Smooth muscle cell (in vitro differentiated cells): Measurements from ENCODE around the gene TEKT1. TPM values are rescaled to one million over a fixed set of nuclear protein-coding genes. Genes with fewer than 3 reads are reported as not detected.

ENCODE experiments used
- DNase-seq: peaks from one replicate; lab custom pipeline; 2025; ENCODE audit not compliant: unreplicated experiment; lab: John Stamatoyannopoulos, UW
- H2AFZ ChIP-seq: fragments of 200-600 bp; sonication (generic); 2 replicates; pipeline ENCODE4 v1.6.0; 2016; ENCODE audit warnings: antibody characterized with exemption, low read depth, mild to moderate bottlenecking
- H3F3A ChIP-seq: fragments of 200-600 bp; sonication (generic); 2 replicates; pipeline ENCODE4 v1.6.0; 2017; ENCODE audit warnings: antibody characterized with exemption, low read depth
- H3K27ac ChIP-seq: fragments of 200-600 bp; sonication (generic); 2 replicates; pipeline ENCODE4 v1.5.1; 2016; ENCODE audit warnings: low read depth, mild to moderate bottlenecking
- H3K27me3 ChIP-seq: fragments of 200-600 bp; sonication (generic); 2 replicates; pipeline ENCODE4 v1.6.1; 2016; ENCODE audit warnings: low read depth, mild to moderate bottlenecking
- H3K36me3 ChIP-seq: fragments of 200-600 bp; sonication (generic); 2 replicates; pipeline ENCODE4 v1.5.1; 2016; ENCODE audit warnings: low read depth
- H3K4me1 ChIP-seq: fragments of 200-600 bp; sonication (generic); 2 replicates; pipeline ENCODE4 v1.5.1; 2016; ENCODE audit warnings: low read depth
- H3K4me2 ChIP-seq: fragments of 200-600 bp; sonication (generic); 2 replicates; pipeline ENCODE4 v1.6.0; 2016; ENCODE audit warnings: mild to moderate bottlenecking
- H3K4me3 ChIP-seq: fragments of 200-600 bp; sonication (generic); 2 replicates; pipeline ENCODE4 v1.5.1; 2016; ENCODE audit warnings: mild to moderate bottlenecking
- H3K79me2 ChIP-seq: fragments of 200-600 bp; sonication (generic); 2 replicates; pipeline ENCODE4 v1.6.0; 2016; ENCODE audit warnings: low read depth, mild to moderate bottlenecking
- H3K9ac ChIP-seq: fragments of 200-600 bp; sonication (generic); 2 replicates; pipeline ENCODE4 v1.6.0; 2016; ENCODE audit warnings: low read depth
- H3K9me3 ChIP-seq: fragments of 200-600 bp; sonication (generic); replicated peaks from 2 replicates; pipeline ENCODE4 v1.5.1; 2016; ENCODE audit warnings: low read depth
- H4K20me1 ChIP-seq: fragments of 200-600 bp; sonication (generic); 2 replicates; pipeline ENCODE4 v1.6.0; 2016; ENCODE audit warnings: low read depth
- WGBS: methylation state at CpG from one replicate; pipeline ENCODE4 v1.1.7; 2016; ENCODE audit warnings: low lambda C conversion rate; 5-methylcytosine and 5-hydroxymethylcytosine counted together
- polyA plus RNA-seq: library from polyadenylated mRNA; unstranded; fragments of >200 nt; fragmentation: Nextera tagmentation; extraction: Ambion mirVana; gene quantifications from 2 replicates; pipeline ENCODE4 v1.2.1, GENCODE V29; 2016
- total RNA-seq: library from RNA; depleted of rRNA; stranded (reverse); fragments of >200 nt; gene quantifications from 2 replicates; pipeline ENCODE4 v1.2.3, GENCODE V29; 2014
- TF ChIP-seq, protein P1 (sequence below): fragments of 200-600 bp; sonication (generic); IDR thresholded peaks from 2 replicates; pipeline ENCODE4 v1.5.1; 2017; ENCODE audit warnings: borderline replicate concordance, mild to moderate bottlenecking, antibody characterized with exemption; ENCODE audit not compliant: insufficient read depth, poor library complexity, severe bottlenecking

The TEKT1 gene
- total and polyA plus RNA-seq, 2 experiments from 2014 or later, result not detected

DNA sequence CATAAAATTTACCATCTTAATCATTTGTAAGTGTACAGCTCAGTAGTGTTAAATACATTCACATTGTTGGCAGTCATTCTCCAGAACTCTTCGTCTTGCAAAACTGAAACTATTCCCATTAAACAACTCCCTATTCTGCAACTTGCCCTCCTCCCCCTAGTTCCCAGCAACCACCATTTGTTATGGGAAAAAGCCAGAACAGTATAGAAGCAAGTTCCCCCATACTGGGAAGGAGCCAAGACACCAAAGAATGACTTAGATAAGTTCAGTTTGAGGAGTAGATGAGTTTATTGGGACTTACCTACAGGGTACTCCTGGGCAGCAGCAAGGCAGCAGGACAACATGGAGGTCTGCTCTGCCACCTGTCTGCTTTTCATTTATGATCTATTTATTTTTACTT is 39.3 kb upstream of the TEKT1 start:
- Histone ChIP-seq H3K9ac (no peak overlapping the region), H3K27me3 (no peaks in the 10 kb centered on the region), H3K4me2 (no peak overlapping the region), H3K36me3 (no peaks in the 10 kb centered on the region), H3K79me2 (no peaks in the 10 kb centered on the region), H3K27ac (no peak overlapping the region), H3K4me3 (no peak overlapping the region), H3K9me3 (no peaks in the 10 kb centered on the region), H4K20me1 (no peaks in the 10 kb centered on the region), H3F3A (no peaks in the 10 kb centered on the region), H2AFZ (no peak overlapping the region), H3K4me1 (no peaks in the 10 kb centered on the region)
- TF ChIP-seq, protein P1, sequence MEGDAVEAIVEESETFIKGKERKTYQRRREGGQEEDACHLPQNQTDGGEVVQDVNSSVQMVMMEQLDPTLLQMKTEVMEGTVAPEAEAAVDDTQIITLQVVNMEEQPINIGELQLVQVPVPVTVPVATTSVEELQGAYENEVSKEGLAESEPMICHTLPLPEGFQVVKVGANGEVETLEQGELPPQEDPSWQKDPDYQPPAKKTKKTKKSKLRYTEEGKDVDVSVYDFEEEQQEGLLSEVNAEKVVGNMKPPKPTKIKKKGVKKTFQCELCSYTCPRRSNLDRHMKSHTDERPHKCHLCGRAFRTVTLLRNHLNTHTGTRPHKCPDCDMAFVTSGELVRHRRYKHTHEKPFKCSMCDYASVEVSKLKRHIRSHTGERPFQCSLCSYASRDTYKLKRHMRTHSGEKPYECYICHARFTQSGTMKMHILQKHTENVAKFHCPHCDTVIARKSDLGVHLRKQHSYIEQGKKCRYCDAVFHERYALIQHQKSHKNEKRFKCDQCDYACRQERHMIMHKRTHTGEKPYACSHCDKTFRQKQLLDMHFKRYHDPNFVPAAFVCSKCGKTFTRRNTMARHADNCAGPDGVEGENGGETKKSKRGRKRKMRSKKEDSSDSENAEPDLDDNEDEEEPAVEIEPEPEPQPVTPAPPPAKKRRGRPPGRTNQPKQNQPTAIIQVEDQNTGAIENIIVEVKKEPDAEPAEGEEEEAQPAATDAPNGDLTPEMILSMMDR, result no peak
- WGBS, result 74% methylated on average over 1 of the region's 1 CpG
- DNase-seq, result no peak

- Histone ChIP-seq H3K4me1 (no peaks in the 10 kb centered on the region), H3K4me3 (no peak overlapping the region), H3K36me3 (no peaks in the 10 kb centered on the region), H4K20me1 (no peaks in the 10 kb centered on the region), H3K79me2 (no peaks in the 10 kb centered on the region), H3K9me3 (no peaks in the 10 kb centered on the region), H3K9ac (no peak overlapping the region), H3K27ac (no peak overlapping the region), H2AFZ (no peak overlapping the region), H3F3A (no peaks in the 10 kb centered on the region), H3K4me2 (no peak overlapping the region), H3K27me3 (no peaks in the 10 kb centered on the region)
- no peak for DNase-seq
- WGBS, result 40% methylated on average over 2 of the region's 2 CpGs
- TF ChIP-seq, protein P1, result no peak
Measured at GRCh38 chr17:6868582-6868981, 37.1 kb upstream of the TEKT1 start.

GRCh38 chr17:6867849-6868248 is 36.3 kb upstream of the TEKT1 start:
- Histone ChIP-seq H3K9me3 (no peaks in the 10 kb centered on the region), H3K79me2 (no peaks in the 10 kb centered on the region), H3K27ac (no peak overlapping the region), H4K20me1 (no peaks in the 10 kb centered on the region), H3K4me3 (no peak overlapping the region), H3K9ac (no peak overlapping the region), H3K27me3 (no peaks in the 10 kb centered on the region), H3K4me1 (no peaks in the 10 kb centered on the region), H2AFZ (no peak overlapping the region), H3F3A (no peaks in the 10 kb centered on the region), H3K4me2 (no peak overlapping the region), H3K36me3 (no peaks in the 10 kb centered on the region)
- DNase-seq, result no peak
- TF ChIP-seq, protein P1, result no peak
- WGBS, result 89% methylated on average over 3 of the region's 3 CpGs

DNA sequence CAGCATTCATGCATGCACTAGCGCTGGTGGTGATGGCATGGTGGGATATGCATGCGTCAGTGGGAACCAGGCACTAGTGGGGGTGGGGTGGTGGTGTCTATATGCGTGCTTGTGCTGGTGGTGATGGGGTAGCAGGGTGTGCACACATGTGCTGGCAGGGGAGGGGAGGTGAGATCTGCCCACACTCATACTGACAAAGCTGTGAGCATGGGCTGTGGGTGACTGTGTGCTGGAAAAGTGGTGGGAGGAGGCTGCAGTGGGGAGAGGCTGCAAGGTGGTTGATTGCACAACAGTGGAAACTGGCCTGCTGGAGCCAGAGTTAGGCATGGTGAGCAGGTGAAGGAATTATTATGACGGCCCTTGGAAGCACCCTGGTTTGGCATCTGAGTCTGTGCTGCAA is 31.3 kb upstream of the TEKT1 start:
- Histone ChIP-seq H3K9me3 (no peaks in the 10 kb centered on the region), H3K4me3 (no peak overlapping the region), H3F3A (no peaks in the 10 kb centered on the region), H2AFZ (no peak overlapping the region), H4K20me1 (no peaks in the 10 kb centered on the region), H3K79me2 (no peaks in the 10 kb centered on the region), H3K9ac (no peak overlapping the region), H3K4me1 (no peaks in the 10 kb centered on the region), H3K27ac (no peak overlapping the region), H3K27me3 (no peaks in the 10 kb centered on the region), H3K36me3 (no peaks in the 10 kb centered on the region), H3K4me2 (no peak overlapping the region)
- TF ChIP-seq, protein P1, result no peak
- no peak for DNase-seq
- WGBS, result 82% methylated on average over 4 of the region's 4 CpGs
